Stimulated activated CD4-positive, alpha-beta T cell treated with anti-CD3 and anti-CD28 coated beads, Interleukin-4, amount 100 ng/mL, for 4 hours (primary cell): ENCODE data around the gene THOC6.
"Not testable (repeated sequence)": the region's sequence is repeated elsewhere in the genome, so short reads cannot be mapped to it uniquely, and the experiment has no call there.

ENCODE experiments used
- DNase-seq, 2 experiments: peaks; one replicate each; pipeline ENCODE4 v3.0.0-alpha.2; 2020

The THOC6 gene

GRCh38 chr16:3035289-3035971 lies 11.6 kb downstream of the THOC6 start:
- DNase-seq: no peak

DNA sequence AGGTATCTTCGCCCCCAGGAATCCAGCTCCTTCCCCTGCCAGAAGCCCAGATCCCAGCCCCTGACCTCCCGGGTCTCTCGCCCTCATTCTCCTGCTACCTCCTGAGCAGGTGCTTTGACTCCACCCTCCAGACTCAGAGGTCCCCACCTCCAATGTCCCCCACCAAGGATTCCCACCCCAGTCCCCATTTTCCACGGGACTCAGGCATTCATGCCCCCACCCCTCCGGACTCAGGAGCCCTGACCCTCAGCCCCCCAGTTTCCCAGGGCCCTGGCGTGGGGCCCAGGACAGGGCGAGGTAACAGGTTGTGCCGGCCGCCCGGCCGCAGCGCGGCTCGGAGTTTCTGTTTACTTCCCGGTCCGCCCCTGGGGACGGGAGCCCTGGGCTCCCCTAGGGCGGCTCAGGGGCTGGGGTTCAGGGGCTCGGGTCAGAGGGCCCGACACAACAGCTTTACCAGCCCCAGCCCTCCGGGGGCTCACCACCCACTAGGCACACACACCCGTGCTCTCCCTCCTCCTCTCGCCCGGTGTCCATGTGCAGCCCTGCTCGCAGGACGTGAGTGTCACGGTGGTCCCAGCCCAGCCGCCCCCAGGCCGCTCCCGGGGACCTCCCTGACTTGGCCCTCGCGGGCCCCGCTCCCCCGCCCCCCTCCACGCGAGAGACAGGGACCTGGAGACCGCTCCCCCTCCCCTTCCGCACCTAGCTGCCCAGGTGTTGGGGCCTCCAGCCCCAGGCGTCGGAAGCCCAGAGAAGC lies 12.3 kb downstream of the THOC6 start:
- no peak for DNase-seq

- no peak for DNase-seq
These were observed 13.0 kb downstream of the THOC6 start, which contains the start of gene BICDL2 for GRCh38 chr16:3036726-3037315. BICDL2 (minus strand) TSS chr16:3036944; CDS start chr16:3035496, 1,448 bp downstream.

DNA sequence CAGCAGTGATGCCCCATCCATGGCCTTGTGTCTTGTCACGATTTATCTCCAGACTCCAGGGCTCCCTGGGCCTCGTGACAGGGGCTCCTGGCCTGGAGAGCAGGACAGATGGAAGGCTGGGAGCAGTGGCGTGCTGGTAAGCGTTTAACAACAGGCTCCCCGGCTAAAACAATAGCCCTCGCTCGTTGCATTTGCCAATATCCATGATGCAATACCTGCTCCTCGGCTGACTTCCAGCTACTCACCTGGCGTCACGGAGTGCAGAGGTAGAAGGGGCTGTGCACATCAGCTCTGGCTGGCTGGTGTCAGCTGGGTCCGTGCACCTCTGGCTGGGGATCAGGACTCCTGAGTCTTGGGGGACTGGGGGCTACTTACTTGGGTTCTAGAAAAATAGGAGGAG lies 14.4 kb downstream of the THOC6 start:
- no peak for DNase-seq

DNA sequence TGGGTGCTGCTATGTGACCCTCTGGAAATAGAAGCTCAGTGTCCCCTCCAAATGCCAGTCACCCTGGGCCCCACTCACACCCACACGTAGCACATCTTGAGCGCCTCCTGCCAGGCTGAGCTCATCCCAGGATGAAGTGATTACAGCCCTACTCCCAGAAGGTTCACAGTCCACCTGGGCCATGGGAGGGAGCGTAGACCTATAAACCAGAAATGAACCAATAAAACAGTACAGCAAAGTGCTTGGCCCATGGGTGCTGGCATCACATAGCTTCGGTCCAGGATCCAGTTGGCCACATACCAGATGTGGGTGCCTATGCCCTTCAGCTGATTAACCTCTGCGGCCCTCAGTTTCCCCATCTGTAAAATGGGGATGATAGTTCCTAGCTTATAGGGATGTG lies 15.1 kb downstream of the THOC6 start:
- no peak for DNase-seq

DNA sequence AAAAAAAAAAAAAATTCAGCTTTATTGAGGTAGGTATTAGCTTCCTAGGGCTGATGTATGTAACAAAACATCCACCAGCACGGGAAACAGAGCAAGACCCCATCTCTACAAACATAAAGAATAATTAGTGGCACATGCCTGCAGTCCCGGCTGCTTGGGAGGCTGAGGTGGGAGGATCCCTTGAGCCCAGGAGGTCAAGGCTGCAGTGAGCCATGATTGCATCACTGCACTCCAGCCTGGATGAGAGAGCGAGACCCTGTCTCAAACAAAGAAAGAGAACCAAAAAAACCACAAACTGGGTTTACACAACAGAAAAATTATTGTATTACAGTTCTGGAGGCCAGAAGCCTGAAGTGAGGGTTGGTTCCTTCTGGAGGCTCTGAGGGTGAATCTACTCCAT lies 18.5 kb downstream of the THOC6 start:
- no peak for DNase-seq

GRCh38 chr16:3044708-3045107 lies 20.9 kb downstream of the THOC6 start:
- no peak for DNase-seq

DNA sequence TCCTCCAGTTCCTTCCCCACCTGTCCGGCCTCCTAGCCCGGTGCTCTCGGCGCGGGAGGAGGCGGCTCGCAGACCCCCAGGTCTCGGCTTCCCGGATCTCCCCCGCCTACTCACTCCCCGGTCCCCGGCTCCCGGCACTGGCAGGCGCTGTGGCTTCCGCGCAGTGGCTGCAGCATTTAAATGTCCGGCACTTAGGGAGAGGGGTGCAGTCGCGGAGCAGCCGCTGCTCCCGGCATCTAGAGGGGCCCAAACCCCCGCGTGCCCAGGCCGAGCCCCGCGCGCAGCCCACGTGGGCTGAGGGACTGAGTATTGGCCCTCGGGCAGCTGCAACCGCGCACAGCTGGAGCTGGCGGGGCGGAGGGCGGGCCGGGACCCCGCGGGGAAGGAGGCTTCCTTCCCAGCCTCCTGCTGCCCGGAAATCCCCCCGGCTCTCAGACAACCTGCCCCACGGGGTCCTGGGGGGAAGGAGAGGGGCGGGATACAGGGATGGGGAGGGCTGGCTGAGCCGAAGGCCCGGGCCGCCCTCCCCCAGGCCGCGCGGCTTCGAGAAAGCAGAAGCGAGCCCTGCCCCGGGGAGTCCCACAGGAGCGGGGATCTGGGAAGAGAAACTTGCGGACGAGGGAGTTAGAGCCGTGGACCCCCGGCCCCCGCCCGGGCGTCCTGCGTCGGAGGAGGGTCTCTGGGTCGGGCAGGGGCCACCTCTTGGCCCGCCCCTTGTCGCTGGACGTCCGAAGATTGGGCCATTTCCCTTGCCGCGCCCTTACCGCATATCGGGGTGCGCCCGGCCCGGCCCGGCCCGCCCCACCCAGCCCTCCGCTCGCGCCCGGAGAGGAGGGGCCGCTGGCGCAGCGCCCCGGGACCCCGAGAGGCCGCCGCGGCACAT lies 22.2 kb downstream of the THOC6 start, which contains the start of gene MMP25:
MMP25 (plus strand) TSS at position 804 of the 883 bp plus-strand sequence. CDS start 357 bp downstream, outside the sequence.
- DNase-seq: no peak

DNA sequence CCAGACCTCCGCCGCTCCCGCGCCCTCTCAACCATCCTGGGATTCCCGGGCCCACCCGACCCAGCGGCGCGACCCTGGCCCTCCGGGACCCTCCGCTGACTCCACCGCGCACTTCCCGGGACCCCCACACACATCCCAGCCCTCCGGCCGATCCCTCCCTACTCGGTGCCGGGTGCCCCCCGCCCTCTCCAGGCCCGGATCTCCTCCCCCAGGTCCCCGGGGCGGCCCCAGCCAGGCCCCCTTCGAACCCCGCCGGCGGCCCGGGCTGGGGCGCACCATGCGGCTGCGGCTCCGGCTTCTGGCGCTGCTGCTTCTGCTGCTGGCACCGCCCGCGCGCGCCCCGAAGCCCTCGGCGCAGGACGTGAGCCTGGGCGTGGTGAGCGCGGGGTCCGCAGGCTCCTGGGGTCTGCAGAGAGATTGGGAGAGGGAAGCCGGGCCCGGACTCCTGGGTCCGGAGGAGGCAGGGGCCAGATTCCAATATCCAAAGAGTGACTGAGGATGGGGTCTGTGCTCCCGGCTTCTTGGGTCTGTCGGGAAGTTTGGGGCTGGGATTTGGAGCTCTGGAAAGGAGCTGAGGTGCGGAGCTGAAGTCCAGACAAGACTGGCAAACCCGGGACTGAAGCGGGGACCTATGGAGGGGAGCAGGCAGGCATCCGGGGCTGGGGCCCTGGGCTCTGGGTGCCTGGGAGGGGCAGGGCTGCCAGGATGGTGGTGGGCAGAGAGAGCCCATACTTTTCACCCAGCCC lies 23.0 kb downstream of the THOC6 start:
- DNase-seq: no peak

DNA sequence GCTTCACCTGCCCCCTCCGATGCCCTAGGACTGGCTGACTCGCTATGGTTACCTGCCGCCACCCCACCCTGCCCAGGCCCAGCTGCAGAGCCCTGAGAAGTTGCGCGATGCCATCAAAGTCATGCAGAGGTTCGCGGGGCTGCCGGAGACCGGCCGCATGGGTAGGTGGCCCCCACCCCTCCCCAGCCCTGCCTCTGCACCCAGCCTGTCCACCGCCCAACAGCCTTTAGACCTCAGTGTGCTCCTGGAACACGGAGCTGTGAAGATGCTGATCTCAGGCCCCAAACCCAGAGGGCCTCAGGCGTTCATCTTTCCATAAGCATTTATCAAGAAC lies 23.5 kb downstream of the THOC6 start:
- DNase-seq: no peak

DNA sequence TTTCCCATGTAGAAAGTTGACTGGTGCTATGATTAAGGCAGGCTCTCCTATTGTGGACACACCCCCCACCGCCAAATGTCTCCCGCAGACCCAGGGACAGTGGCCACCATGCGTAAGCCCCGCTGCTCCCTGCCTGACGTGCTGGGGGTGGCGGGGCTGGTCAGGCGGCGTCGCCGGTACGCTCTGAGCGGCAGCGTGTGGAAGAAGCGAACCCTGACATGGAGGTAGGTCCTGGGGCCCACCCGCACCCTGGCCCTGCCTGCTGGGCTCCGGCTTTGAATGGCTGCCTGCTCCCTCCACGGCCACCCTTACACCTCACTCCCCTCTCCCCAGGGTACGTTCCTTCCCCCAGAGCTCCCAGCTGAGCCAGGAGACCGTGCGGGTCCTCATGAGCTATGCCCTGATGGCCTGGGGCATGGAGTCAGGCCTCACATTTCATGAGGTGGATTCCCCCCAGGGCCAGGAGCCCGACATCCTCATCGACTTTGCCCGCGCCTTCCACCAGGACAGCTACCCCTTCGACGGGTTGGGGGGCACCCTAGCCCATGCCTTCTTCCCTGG lies 26.2 kb downstream of the THOC6 start:
- no peak for DNase-seq

DNA sequence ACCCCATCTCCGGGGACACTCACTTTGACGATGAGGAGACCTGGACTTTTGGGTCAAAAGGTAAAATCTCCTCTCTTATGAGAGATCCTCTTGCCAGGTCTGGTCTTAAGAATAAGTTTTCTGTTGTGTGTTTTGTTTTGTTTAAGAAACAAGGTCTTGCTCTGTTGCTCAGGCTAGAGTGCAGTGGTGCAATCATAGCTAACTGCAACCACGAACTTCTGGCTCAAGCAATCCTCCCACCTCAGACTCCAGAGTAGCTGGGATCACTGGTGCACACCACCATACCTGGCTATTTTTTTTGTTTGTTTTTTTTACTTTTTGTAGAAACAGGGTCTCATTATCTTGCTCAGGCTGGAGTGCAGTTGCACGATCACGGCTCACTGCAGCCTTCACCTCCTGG lies 26.7 kb downstream of the THOC6 start:
- DNase-seq: no peak

DNA sequence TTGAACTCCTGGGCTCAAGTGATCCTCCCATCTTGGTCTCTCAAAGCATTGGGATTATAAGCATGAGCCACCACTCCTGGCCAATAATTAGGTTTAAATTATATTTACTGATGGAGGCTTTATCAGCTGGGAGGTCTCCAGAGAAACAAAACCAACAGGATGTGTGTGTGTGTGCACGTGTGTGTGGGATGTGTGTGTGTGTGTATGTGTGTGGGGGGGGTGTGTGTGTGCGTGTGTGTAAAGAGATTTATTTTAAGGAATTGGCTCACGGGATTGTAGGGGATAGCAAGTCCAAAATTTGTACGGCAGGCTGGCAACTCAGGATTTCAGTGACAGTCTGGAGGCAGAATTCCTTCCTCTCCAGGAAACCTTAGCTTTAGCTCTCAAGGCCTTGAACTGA lies 27.2 kb downstream of the THOC6 start:
- no peak for DNase-seq

DNA sequence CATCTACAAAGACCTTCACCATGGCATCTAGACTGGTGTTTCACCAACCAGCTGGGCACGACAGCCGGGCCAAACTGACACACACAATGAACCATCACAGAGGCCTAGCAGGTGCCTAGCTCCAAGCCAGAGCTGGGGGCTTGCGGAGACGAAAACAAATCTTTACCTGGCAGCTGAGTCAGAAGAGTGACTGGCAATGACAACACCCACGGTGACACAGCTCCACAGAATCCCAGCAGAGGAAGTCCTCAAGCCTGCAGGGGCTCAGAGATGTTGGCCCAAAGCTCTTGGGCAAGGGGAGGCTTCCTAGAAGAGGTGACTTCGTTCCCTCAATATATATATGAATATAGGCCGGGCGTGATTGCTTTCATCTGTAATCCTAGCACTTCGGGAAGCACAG lies 27.7 kb downstream of the THOC6 start:
- no peak for DNase-seq

DNA sequence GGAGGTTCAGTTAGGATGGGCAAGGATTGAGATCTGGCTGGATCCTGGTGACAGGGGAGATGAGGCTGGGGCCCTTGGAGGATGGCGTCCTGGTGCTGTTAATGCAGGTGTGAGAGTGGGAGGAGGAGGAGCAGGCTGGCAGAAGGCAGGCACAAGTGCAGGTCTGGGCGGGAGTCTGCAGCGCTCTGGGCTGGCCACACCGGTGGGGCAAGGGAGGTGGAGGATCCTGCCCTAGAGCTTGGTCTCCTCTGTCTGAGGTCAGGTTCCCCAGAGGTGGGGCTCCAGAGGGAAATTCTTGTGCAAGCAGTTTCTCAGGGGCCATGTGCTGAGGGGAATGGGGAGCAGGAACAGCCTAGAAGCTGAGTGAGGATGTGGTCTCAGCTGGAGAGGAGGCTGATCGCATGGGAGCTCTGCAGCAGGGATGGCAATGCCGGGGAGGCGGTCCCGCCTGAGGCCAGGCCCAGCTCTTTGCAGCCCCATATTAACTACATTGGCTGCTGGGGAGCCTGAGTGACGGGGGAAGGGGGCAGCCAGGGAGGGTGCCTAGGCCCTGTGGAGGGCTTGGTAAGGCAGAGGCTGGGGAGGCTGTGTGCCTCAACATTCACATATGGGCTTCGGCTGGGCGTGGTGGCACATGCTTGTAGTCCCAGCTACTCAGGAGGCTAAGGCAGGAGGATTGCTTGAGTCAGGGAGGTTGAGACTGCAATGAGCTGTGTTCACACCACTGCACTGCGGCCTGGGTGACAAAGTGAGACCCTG lies 28.9 kb downstream of the THOC6 start:
- DNase-seq: not testable (repeated sequence)

GRCh38 chr16:3053330-3053710 lies 29.5 kb downstream of the THOC6 start:
- not testable (repeated sequence) for DNase-seq

GRCh38 chr16:3054965-3055733 lies 31.3 kb downstream of the THOC6 start:
- DNase-seq: no peak

- DNase-seq: not testable (repeated sequence)
These were observed 31.9 kb downstream of the THOC6 start for GRCh38 chr16:3055734-3056115.

DNA sequence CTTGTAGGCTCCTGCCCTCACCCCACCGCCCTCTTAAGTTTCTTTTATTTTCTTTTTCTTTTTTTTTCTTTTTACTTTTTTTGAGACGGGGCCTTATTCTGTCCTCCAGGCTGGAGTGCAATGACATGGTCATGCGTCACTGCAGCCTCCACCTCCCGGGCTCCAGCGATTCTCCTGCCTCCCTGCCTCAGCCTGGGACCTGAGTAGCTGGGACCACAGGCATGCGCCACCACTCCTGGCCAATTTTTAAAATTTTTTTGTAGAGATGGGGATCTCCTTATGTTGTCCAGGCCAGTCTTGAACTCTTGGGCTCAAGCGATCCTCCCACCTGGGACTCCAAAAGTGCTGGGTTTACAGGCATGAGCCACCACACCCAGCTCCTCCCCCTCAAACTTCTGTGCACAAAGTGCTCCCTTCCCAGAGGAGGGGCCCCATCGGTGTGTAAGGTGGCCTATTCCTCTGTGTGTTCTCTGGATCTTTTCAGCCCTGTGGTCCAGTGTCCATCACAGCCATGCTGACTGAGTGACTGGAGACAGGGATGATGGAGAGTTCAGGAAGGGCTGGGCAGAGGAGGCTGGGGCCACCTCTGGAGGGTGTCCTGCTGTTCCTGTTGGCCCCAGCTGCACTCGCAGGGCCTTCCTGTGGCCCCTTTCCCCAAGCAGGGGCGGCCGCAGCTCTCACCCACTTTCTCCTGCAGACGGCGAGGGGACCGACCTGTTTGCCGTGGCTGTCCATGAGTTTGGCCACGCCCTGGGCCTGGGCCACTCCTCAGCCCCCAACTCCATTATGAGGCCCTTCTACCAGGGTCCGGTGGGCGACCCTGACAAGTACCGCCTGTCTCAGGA lies 32.7 kb downstream of the THOC6 start:
- no peak for DNase-seq
